ENCODE results near the gene LTBP1.

DNA sequence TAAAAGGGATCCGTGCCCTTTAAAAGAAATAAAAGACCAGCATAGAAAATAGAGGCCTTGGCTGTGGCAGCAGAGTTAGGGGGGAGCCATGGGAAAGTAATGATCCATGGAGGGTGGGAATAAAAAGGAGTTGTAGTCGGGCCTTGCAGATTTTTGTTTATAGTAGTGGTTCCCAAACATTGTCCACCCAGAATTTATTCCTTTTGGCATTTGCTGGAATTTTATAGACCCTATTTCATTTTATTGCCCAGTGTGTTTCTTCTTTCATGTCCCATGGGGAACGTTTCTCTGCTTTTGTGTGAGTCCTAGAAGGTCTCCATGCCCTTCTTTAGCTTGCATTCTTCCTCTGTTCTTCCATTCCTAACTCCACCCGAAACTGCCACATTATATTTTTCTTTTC is 222.2 kb downstream of the LTBP1 start:
- TF ChIP-seq CTCF (IDR thresholded peaks at IDR 0.05) (no peak), POLR2A (IDR thresholded peaks at IDR 0.05) (no peak)

All from adrenal gland (tissue), 5 donors.